Naive B cell (primary cell): ENCODE measurements around the gene MDGA2. TPM values are rescaled to one million over a fixed set of nuclear protein-coding genes. Genes with fewer than 3 reads are reported as not detected.

Source experiments
- ATAC-seq, 2 donors: fragments of 150-1000 bp; cut with Tn5 transposase; 2 replicates each; pipeline ENCODE4 v1.10.0; 2021; ENCODE audit warnings: low read depth in 2 of 2, mild to moderate bottlenecking in 2 of 2, moderate library complexity in 2 of 2
- DNase-seq: peaks from one replicate; pipeline ENCODE4 v3.0.0; 2022
- H3K27ac Mint-ChIP-seq, 6 donors: one replicate each; pipeline ENCODE4 v1.8.0; 2020 to 2022; ENCODE audit warnings: mild to moderate bottlenecking in 6 of 6, mixed read lengths in 6 of 6, moderate library complexity in 5 of 6, inconsistent platforms in 2 of 6
- H3K27me3 Mint-ChIP-seq, 3 donors: one replicate each; pipeline ENCODE4 v1.8.0; 2021 to 2022; ENCODE audit warnings: mixed read lengths in 3 of 3, mild to moderate bottlenecking in 1 of 3
- H3K36me3 Mint-ChIP-seq, 2 donors: one replicate each; pipeline ENCODE4 v1.8.0; 2020 to 2022; ENCODE audit warnings: mixed read lengths in 2 of 2, inconsistent platforms in 1 of 2, mild to moderate bottlenecking in 1 of 2
- H3K4me1 Mint-ChIP-seq, 3 donors: one replicate each; pipeline ENCODE4 v1.8.0; 2020 to 2022; ENCODE audit warnings: mixed read lengths in 3 of 3, inconsistent platforms in 1 of 3, mild to moderate bottlenecking in 1 of 3, moderate library complexity in 1 of 3
- H3K4me3 Mint-ChIP-seq, 8 donors: one replicate each; pipeline ENCODE4 v1.8.0; 2020 to 2022; ENCODE audit warnings: mild to moderate bottlenecking in 8 of 8, mixed read lengths in 8 of 8, moderate library complexity in 8 of 8, inconsistent platforms in 2 of 8
- H3K9me3 Mint-ChIP-seq, 7 donors: one replicate each; pipeline ENCODE4 v1.8.0; 2020 to 2022; ENCODE audit warnings: mixed read lengths in 7 of 7, mild to moderate bottlenecking in 5 of 7, inconsistent platforms in 2 of 7, moderate library complexity in 1 of 7
- polyA plus RNA-seq, 6 donors: library from polyadenylated mRNA; unstranded; fragments of 300-500 nt; fragmentation: Illumina TruSeq; gene quantifications; one replicate each; pipeline ENCODE4 v1.2.3, GENCODE V29; 2021; ENCODE audit warnings: low read depth in 6 of 6

The MDGA2 gene
- polyA plus RNA-seq, 6 donors from 2014 or later = not detected

DNA sequence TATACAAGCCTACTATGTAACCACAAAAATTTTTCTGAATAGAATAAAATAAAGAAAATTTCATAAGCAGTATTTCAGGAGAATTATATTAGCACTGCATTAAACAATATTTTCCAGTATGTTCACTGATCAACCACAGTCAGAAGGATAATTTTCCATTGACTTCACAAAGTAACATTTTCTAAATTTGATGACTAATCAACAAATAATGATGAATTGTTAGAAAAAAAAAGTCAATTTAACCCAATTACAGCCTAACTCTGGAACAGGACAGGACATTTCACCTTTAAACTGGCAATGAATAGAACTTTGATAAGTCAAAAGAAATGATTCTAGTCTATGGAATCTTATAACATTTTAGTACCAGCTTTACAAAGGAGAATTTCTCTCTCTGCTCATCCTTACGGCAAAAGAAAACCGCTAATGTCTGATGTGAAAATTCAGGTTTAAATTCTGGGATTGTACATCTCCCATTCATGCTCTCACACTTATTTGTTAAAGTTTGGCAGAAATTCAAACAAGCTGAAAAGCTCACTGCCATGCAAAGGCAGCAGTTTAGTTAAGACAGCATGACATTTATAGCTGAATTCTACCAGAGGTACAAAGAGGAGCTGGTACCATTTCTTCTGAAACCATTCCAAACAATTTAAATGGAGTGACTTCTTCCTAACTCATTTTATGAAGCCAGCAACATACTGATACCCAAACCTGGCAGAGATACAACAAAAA lies 84.5 kb downstream of the MDGA2 start:
- no peak overlapping the region for H3K27ac Mint-ChIP-seq

DNA sequence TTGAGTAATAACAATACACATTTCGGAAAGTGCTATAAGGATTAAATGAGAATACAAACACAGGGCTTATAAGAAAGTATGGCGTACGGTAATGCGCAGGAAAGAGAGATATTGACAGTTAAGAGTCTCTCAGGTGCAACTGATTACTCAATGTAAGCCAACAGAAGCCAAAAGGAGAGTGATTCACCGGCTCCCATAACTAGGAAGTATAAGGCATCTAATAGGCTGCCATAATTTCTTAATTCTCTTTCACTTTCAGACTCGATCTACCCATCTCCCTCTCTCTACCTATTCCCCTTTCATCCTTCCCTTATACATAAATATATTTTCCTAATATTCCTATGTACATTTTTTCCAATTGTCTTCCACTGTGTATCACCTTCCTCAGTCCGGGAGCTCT lies 90.0 kb downstream of the MDGA2 start:
- no peaks in the 10 kb centered on the region for H3K27me3 Mint-ChIP-seq
- H3K4me3 Mint-ChIP-seq = no peak overlapping the region
- H3K9me3 Mint-ChIP-seq = peaks cover 0 to 9% (median under 1%) of the 10 kb centered on the region in 7 donors
- ATAC-seq = no peak
- no peak for DNase-seq
- no peak overlapping the region for H3K27ac Mint-ChIP-seq
- H3K36me3 Mint-ChIP-seq = no peaks in the 10 kb centered on the region
- no peaks in the 10 kb centered on the region for H3K4me1 Mint-ChIP-seq

More for the DNA sequence above, 84.5 kb downstream of the MDGA2 start:
- peaks cover 0 to 5% (median 3%) of the 10 kb centered on the region in 7 donors for H3K9me3 Mint-ChIP-seq
- ATAC-seq (no peak), DNase-seq (no peak)
- no peaks in the 10 kb centered on the region for H3K27me3 Mint-ChIP-seq
- H3K4me1 Mint-ChIP-seq = no peaks in the 10 kb centered on the region
- H3K4me3 Mint-ChIP-seq = no peak overlapping the region
- H3K36me3 Mint-ChIP-seq = no peaks in the 10 kb centered on the region

DNA sequence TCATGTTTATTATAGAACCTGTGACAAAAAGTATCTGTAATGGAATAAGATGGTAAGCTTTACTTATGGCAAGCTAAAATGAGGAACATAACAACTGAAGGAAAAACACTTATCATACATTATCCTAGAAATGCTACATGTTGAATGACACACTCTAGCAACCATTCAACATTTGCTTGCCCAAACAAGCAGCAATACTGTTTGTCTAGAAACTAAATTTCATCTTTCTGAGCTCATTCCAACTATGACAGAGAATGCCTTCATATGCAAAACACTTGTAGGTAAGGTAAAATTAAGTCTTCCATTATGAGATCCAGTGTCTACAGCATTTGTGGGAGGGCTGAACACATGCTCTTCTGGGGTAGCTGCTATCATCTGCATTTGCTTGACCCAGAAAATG lies 108.1 kb downstream of the MDGA2 start:
- no peak overlapping the region for H3K4me3 Mint-ChIP-seq
- no peaks in the 10 kb centered on the region for H3K27me3 Mint-ChIP-seq
- no peaks in the 10 kb centered on the region for H3K4me1 Mint-ChIP-seq
- peaks cover 0 to 9% (median 4%) of the 10 kb centered on the region in 7 donors for H3K9me3 Mint-ChIP-seq
- no peak for DNase-seq
- no peak for ATAC-seq
- H3K27ac Mint-ChIP-seq = no peak overlapping the region
- H3K36me3 Mint-ChIP-seq = no peaks in the 10 kb centered on the region

DNA sequence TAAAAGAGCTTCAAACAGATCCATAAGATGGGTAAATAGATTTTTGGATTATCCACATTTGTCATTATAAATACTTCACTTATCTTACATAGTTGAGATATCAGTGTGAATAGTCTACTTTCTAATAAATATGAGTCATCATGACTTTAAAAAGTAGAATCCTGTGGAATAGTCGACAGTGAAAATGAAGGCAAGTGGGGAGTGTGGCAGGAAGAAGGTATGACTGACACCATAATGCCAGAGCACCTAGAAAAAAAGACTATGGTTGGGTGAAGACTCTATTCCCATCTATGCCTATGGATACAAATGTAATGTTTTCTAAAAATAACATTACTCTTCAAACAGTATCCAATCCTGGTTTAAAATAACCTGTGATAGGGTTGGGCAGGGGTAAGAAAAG lies 117.5 kb downstream of the MDGA2 start:
- Mint-ChIP-seq H3K4me3 (no peak overlapping the region), H3K27me3 (no peaks in the 10 kb centered on the region), H3K27ac (no peak overlapping the region), H3K9me3 (peaks cover 0 to 7% (median 0%) of the 10 kb centered on the region in 7 donors), H3K36me3 (no peaks in the 10 kb centered on the region), H3K4me1 (no peaks in the 10 kb centered on the region)
- DNase-seq = no peak
- ATAC-seq = no peak

DNA sequence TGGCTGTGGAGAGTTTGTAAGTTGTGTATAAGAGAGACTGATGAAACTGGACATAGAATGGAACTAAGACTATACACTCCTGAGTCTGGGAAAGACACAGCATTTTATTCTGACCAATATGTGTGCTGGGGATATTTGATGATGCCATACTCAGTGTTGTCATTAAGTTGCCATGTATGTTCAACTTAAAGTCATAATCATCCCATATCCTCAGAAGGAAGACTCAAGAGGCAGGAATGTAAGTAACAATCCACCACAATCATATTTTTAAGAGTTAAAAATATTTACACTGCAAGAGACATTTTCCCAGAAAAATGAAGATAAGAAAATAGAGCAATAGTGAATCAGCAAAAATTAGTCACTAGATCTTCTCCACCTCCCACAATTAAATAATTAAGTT lies 120.1 kb downstream of the MDGA2 start:
- no peak for ATAC-seq
- H3K36me3 Mint-ChIP-seq = no peaks in the 10 kb centered on the region
- no peaks in the 10 kb centered on the region for H3K27me3 Mint-ChIP-seq
- no peaks in the 10 kb centered on the region for H3K4me1 Mint-ChIP-seq
- H3K9me3 Mint-ChIP-seq = peaks cover 0 to 1% (median 0%) of the 10 kb centered on the region in 7 donors
- DNase-seq = no peak
- H3K4me3 Mint-ChIP-seq = no peak overlapping the region
- no peak overlapping the region for H3K27ac Mint-ChIP-seq

DNA sequence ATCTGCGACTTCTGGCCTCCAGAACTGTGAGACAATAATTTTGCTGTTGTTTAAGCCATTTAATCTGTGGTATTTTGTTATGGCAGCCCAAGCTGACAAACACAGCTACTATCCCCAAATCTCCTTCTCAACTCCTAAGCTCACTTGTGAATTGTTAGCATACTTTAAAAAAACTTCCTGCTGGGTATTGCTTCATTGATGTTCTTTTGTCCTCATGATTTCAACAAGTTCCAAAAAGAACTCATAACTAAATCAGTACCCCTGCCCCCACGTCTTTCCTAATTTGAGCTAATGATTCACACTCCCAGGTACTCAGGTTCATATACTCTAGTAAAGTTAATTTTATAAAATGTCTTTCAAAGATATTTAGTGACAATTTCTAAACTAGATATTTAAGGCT lies 125.5 kb downstream of the MDGA2 start:
- DNase-seq (no peak), ATAC-seq (no peak)
- no peaks in the 10 kb centered on the region for H3K4me1 Mint-ChIP-seq
- no peaks in the 10 kb centered on the region for H3K27me3 Mint-ChIP-seq
- no peak overlapping the region for H3K27ac Mint-ChIP-seq
- H3K9me3 Mint-ChIP-seq = no peaks in the 10 kb centered on the region
- H3K36me3 Mint-ChIP-seq = no peaks in the 10 kb centered on the region
- H3K4me3 Mint-ChIP-seq = no peak overlapping the region

DNA sequence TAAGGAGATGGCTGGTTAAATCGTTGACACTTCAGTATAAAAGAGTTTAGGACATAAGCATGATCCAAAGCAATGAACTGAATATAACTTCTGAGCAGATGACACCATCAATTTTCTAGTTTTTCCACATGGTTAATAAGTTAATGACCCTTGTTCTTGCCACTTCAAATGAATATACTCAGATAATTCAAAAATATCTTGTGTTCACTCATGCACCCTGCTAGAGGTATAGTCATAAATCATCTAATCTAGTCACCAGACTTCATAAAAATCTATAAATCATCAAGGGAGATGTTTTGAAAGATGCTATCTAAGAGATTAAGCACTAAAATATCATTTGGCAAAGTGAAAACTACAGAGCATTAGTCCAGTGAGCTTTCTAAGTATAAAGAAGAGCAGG lies 131.9 kb downstream of the MDGA2 start:
- Mint-ChIP-seq H3K36me3 (no peaks in the 10 kb centered on the region), H3K9me3 (peaks cover 0 to 2% (median 0%) of the 10 kb centered on the region in 7 donors), H3K27ac (no peak overlapping the region), H3K27me3 (no peaks in the 10 kb centered on the region), H3K4me3 (no peak overlapping the region), H3K4me1 (no peaks in the 10 kb centered on the region)
- ATAC-seq = no peak
- DNase-seq = no peak

DNA sequence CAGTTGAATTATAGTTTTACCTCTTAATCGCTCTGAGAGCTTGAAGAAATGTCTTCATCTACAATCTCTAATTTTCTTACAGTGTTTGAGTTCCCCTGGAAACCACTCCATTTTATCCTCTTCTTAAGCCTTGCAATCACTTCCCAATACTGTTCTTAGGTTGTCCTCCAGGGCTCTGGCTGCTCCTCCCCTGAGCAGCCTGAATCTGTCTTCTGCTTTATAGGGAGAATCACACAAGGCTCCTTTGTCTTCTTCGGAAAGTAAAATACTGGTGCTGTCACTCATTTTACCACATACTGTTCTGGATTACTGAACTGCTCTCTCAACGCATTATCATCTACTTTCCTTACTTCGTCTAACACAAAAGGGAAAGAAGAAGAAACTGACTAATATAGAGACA lies 133.7 kb downstream of the MDGA2 start:
- H3K27ac Mint-ChIP-seq = no peak overlapping the region
- H3K4me3 Mint-ChIP-seq = no peak overlapping the region
- no peaks in the 10 kb centered on the region for H3K36me3 Mint-ChIP-seq
- DNase-seq (no peak), ATAC-seq (no peak)
- no peaks in the 10 kb centered on the region for H3K4me1 Mint-ChIP-seq
- H3K9me3 Mint-ChIP-seq = peaks cover 0 to 2% (median 0%) of the 10 kb centered on the region in 7 donors
- no peaks in the 10 kb centered on the region for H3K27me3 Mint-ChIP-seq

DNA sequence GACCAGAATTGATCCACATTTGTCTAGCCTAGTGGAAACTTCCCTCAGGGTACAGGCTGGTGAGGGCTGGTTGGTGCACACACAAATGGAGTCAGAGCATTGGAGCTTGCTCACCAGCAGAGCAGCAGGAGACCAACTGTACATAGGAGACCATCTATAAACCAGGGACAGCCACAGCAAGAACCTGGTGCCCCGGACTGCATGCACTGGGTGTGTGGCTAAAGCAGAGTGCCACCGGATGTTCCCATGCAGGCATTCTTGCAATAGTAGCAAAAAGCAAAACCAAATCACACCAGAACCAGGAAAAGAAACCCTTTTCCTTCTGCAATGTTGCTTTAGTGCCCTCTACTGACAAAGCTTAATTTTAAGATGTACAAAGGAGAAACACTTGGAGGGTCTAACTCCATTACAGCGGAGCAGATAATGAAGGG lies 136.4 kb downstream of the MDGA2 start:
- Mint-ChIP-seq H3K36me3 (no peaks in the 10 kb centered on the region), H3K27ac (no peak overlapping the region), H3K4me3 (no peak overlapping the region), H3K27me3 (no peaks in the 10 kb centered on the region), H3K4me1 (no peaks in the 10 kb centered on the region), H3K9me3 (peaks cover 0 to 2% (median 0%) of the 10 kb centered on the region in 7 donors)
- ATAC-seq (no peak), DNase-seq (no peak)

DNA sequence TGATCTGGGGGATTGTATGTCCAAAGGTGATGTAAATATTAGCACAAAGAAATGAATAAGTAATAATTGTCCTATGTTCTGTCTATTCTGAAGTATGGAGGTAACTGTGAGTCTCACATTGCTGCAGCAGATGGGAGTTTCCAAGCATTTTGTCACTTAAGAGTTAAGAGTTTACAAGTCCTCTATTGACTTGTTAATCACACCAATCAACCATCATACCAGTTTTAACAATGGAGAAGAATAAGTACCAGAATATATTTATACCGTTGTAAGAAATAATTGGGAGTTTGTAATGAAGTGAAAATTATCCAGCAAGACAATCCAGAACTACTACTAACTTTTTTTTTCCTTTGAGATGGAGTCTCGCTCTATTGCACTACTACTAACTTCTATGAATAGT lies 139.1 kb downstream of the MDGA2 start:
- Mint-ChIP-seq H3K36me3 (no peaks in the 10 kb centered on the region), H3K27ac (no peak overlapping the region), H3K27me3 (no peaks in the 10 kb centered on the region), H3K9me3 (peaks cover 0 to 4% (median 0%) of the 10 kb centered on the region in 7 donors), H3K4me3 (no peak overlapping the region), H3K4me1 (no peaks in the 10 kb centered on the region)
- DNase-seq (no peak), ATAC-seq (no peak)

DNA sequence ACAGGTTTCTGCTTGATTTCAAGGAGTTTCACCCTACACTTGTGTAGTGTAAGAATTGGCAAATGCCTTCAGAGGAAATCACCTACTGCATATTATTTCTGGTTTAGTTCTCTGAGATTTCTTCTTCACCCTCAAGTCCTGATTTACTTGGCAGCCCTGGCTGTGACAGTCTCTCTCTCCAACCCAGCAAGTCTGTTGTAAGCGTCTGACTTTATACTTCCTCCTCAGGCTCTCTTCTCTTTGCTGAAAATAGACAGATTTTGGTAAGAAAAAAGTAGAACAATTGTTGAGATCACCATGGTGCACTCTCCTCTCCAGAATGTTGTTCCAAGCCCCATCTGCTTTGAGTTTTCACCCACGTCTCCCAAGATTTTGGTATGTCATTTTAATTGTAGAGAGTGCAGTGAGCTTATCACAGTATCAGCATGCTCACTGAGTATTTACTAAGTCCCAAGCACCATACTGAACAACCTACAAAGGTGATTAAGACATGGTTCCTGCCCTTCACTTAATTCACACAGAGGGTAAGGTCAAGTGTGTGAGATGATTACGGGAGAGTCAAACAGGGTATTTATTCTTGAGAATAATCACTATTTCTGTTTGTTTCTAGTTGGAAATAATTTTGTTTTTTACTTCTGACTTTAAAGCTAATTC lies 148.7 kb downstream of the MDGA2 start:
- Mint-ChIP-seq H3K27ac (no peak overlapping the region), H3K4me3 (no peak overlapping the region), H3K36me3 (no peaks in the 10 kb centered on the region), H3K9me3 (peaks cover 0 to 10% (median 4%) of the 10 kb centered on the region in 7 donors), H3K27me3 (no peaks in the 10 kb centered on the region), H3K4me1 (no peaks in the 10 kb centered on the region)
- no peak for ATAC-seq
- no peak for DNase-seq

DNA sequence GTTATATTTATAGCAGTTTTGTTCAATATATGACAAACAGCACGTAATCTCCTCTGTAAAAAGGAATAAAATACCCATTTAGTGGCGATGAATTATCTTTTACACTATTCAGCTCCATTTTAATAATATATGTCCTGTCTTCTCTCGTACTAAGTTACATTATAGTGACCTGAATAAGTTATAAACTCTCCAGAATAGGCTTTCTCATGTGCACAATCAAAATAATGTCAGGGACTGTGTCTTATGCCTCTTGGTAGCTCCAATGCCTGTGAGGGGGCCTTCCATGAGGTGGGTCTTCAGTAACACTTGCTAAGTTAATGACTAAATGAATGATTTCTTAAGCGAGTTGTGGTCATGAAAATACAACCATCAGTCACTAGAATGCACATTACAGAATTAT lies 150.9 kb downstream of the MDGA2 start:
- H3K4me3 Mint-ChIP-seq = no peak overlapping the region
- no peaks in the 10 kb centered on the region for H3K4me1 Mint-ChIP-seq
- H3K9me3 Mint-ChIP-seq = peaks cover 0 to 1% (median 0%) of the 10 kb centered on the region in 7 donors
- ATAC-seq (no peak), DNase-seq (no peak)
- no peaks in the 10 kb centered on the region for H3K27me3 Mint-ChIP-seq
- H3K27ac Mint-ChIP-seq = no peak overlapping the region
- H3K36me3 Mint-ChIP-seq = no peaks in the 10 kb centered on the region

DNA sequence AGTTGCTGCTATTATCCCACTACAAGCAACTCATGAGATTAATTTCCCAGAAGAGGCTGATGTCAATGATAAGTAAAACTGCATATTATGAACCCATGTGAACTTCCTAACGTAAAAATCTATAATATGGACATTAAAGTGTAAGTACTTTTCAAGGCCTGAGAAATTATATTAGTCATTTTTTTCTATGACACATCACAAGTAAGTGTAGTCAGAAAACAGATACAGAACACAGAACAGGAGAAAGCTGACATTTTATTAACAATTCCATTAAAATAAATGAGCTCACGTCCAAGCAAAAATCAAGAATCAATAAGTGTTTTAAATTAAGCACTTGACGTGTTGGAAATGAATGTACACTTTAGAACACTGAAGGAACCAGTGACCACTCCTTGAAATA lies 155.0 kb downstream of the MDGA2 start:
- Mint-ChIP-seq H3K9me3 (peaks cover 0 to 3% (median 0%) of the 10 kb centered on the region in 7 donors), H3K27ac (no peak overlapping the region), H3K4me3 (no peak overlapping the region), H3K4me1 (no peaks in the 10 kb centered on the region), H3K36me3 (no peaks in the 10 kb centered on the region), H3K27me3 (no peaks in the 10 kb centered on the region)
- DNase-seq (no peak), ATAC-seq (no peak)

DNA sequence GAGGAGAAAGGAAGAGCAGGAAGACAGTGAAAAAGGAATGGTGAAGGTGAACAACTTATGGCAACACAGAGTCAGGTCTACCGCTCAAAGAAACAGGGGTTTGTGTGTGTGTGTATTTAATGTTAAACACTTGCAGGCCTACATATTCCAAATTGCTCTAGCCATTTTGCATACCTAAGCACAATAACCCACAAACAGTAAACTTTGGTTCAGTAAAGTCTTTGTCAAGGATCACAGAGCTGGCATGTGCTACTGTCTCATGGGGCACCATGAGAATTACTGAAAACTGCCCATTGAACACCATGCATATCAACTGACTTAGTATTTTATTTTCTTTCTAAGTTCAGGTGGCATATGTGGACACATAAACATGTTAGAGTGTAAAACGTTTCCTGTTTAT lies 163.6 kb downstream of the MDGA2 start:
- DNase-seq (no peak), ATAC-seq (no peak)
- H3K27me3 Mint-ChIP-seq = no peaks in the 10 kb centered on the region
- H3K4me1 Mint-ChIP-seq = no peaks in the 10 kb centered on the region
- H3K9me3 Mint-ChIP-seq = peaks cover 0 to 3% (median 0%) of the 10 kb centered on the region in 7 donors
- H3K36me3 Mint-ChIP-seq = no peaks in the 10 kb centered on the region
- H3K4me3 Mint-ChIP-seq = no peak overlapping the region
- no peak overlapping the region for H3K27ac Mint-ChIP-seq
